Epidermal melanocyte (primary cell): ENCODE results near the gene RNF144B.

Source experiments
- DNase-seq: peaks from one replicate; pipeline ENCODE4 v3.0.0; 2011; ENCODE audit warnings: low spot score; ENCODE audit not compliant: insufficient read length

The RNF144B gene

DNA sequence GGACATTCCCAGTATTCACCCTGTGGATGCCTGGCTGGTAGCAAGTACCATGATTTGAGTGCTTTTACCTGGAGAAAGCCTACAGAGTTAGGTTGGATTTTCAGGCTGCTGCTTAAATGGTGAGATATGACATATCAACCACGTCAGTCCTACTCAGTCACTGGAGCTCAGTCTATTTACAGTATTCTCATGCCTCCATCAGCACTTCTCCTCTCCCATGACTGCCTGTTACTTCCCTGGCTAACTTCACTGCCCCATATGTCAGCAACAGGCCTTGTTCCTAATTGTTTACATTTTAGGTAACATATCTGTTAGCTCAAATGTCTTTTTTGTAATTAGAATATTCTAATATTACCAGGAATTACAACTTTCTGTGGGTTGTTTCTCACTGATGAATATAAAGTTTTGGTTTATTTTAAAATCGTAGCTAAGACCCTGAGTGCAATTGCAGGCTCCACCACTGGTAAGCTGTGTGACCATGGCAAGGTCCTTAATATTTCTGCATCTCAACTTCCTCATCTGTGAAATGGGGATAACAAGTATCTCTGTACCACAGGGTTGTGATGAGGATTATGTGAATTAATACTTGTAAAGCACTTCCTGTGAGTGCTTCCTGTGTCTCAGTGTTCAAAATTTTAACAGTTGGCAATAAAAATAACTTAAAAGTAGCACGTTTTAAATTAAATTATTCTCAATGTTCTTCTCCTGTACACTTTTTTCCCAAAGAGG lies 54.3 kb downstream of the RNF144B start:
- DNase-seq, result no peak

DNA sequence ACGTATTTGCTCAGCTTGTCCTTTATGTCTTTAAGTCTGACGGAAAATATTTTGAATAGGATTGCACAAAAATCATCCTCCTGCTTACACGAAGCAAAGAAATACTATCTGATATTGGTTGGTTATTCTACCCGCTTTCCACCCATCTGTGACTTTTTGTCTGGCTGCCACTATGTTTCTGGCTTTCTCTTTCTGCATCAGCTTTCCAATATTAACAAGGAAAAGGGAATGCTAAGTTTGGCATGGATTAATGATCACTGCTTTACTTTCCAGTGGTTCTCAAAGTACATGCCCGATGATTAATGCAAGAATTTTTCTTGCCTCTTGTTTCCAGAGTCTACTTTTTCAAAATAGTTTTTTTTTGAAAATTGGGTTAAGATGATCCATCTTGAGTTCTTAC lies 57.0 kb downstream of the RNF144B start:
- DNase-seq, result no peak

DNA sequence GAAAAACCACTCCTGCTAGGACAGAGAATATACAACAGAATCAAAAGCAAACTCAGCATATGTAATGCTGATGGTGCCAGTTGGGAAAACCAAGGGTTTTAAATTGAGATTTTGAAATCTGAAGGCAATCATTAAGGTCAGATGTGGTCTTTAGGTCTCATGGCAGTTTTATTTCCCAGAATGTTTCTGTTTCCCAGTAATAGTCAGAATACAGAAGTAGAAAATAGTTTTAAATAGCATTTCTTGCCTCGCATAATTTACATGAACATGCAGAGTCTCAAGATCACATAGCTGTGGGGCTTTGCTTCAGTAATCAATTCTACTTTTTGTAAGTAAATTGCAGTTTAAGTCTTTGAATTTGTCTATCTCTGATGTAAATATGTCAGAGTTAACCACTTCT lies 58.1 kb downstream of the RNF144B start:
- no peak for DNase-seq

DNA sequence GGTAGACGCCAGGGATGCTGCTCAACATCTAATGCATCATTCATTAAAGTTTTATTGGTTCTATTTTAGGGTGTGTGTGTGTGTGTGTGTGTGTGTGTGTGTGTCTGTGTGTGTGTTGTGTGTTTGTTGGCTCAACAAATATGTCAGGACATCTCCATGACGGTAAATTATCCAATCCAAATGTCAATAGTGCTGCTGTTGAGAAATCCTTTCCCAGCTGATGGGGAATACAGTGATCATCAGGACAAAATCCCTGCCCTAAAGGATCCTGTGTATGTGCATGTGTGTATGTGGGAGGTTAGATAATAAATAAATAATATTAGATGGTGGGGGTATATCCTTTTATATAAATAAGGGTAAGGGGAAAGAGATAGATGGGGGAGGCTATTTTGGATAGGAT lies 59.6 kb downstream of the RNF144B start:
- DNase-seq, result no peak

DNA sequence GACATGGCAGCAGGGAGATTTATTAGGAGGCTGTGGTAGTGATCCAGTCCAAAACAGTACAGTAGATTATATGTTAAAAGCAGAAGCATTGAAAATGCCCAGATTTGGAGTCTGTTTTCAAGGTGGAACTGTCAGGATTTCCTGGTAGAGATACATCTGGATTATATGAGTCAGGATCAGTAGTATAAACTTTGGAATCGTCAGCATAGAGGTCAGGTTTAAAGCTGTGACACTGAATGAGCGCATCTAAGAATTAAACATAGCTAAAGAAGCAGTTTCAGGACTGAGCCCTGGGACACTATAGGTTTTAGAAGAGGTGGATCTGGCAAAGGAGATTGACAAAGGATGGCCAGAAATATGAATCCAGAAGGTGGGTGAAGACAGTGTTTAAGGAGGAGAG lies 60.4 kb downstream of the RNF144B start:
- DNase-seq, result no peak

DNA sequence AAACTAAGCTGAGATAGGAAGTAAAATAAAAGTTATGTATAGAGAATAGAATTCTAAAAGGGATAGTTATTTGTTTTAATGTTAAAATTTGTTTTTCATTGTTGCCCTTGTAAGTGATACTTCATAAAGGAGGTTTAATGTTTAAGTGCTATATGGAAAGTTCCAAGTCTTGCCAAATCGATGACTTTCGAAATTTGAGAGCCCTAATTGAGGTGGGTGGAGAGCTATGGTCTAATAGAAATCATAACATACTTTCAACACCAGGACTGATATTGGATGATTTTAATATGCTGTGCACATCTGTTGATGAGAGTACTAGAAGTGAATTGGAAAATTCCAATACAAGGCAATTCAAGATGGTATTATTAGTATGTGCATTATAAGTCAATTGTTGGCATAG lies 64.6 kb downstream of the RNF144B start:
- no peak for DNase-seq

DNA sequence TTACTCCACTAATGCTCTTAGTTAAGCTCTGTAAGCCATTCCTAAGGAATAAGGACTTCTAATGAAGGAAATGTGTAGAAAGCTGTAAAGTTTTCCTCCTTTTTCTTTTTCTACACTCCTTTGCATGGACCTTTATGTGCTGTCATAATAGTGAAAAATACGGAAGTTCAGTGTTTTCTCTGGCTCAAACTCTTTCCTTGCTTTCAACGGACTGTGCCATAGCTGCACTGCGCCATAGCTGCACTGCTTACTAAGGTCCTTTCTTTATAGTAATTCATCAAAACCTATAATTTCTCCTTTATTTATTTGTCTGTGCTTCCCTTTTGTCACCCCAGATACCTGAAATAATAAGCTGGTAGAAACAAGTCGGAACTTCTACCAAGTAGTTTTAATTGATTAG lies 67.3 kb downstream of the RNF144B start:
- DNase-seq, result no peak

DNA sequence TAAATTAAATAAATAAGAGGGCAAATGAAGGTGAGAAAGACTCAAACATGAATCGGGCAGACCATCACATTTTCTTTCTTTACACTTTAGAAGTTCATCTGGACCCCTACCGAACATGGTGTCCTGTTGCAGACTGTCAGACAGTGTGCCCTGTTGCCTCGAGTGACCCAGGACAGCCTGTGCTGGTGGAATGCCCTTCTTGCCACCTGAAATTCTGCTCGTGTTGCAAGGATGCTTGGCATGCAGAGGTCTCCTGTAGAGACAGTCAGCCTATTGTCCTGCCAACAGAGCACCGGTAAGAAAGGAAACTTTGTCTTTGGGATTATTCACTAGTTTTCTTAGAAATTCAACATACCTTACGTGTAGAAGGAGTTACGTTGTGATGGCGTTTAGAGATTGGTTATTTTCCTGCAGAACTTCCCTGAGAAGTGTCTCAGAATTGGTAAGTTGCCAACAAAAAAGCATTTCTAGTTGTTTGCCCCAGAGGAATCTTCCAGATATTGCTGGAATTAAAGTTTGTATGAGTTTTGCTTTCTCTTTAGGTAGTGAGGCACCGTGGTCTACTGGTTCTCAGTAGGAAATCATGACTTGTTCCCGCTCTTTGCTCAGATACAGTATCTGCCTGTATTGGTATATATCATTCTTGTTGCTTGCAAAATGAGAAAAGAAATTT lies 70.1 kb downstream of the RNF144B start:
- DNase-seq, result no peak

DNA sequence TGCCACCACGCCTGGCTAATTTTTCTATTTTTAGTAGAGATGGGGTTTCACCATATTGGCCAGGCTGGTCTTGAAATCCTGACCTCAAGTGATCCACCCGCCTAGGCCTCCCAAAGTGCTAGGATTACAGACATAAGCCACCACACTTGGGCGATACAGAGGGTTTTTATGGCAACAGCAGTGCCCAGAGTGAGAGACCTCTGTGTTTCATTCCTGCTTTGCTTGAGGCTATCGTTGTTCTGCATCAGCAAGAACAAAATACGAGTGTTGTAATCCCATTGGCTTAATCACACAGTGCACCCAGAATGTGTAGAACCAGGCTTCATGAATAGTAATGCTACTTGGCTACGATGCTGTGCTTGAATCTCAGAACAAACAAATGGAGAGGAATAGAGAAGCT lies 70.9 kb downstream of the RNF144B start:
- peak; percentile 48 for DNase-seq

DNA sequence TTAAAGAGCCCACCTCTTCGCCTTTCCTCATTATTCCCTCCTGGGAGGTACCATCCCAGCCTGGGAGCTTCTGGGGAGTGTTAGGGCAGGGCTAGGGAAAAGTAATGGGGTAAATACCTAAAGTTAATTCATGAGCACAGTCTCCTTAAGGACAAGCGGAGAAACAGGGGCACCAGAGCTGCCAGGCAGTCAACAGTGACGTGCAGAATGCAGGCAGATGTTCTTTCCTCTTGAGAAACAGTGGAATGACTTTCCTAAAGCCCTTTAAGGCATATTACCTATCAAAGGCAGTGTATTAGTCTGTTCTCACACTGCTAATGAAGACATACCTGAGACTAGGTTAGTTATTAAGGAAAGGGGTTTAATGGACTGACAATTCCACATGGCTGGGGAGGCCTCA lies 76.3 kb downstream of the RNF144B start:
- DNase-seq, result no peak

DNA sequence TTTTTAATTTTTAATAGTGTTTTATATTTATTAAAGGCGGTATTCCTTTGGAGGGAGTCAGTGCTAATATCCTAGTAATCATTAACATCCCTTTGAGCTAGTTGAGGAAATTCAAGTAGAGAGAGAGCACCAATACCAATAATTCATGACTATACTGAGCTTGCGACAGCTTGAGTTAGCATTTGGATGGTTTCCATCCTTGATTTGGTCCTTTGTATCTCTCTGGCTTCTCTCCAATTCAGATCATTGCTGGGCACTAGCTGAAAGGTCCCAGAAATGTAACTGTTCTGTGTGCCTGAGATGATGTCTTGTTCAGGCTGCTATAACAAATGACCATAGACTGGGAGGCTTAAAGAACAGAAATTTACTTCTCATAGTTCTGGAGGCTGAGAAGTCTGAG lies 77.0 kb downstream of the RNF144B start:
- no peak for DNase-seq

DNA sequence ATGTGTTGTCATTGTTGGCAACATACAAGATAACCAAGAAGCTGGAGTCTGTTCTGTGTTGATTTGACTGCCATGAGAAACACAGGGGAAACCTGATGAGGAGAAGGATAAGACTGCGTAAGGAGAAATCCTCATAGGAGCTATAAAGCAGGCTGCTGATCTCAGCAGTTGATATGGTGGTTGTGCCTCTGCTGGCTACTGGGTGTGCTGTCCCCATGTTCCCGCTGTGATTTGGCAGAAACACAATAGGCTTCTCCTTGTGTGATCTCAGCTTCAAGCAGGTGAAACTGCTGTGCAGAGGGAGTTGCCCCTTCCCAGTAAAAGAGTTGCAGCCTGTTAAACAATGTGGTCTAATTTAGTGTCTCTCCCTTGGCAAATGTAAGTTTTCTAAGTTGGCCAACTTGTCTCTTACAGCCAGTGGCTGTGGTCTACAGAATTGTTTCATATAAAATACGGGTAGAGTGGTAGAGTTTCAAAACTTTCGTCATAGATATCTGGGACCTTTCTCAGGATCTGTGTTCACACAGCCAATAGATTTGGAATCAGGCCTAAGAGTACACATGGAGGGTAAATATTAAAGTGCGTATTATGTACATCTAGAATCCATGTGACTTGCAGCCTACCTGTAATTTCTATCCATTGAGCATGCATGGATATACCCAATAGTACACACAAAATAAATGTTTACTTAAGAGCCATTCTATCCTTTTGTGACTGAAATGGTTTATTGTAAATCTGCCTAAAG lies 78.4 kb downstream of the RNF144B start:
- DNase-seq, result no peak

DNA sequence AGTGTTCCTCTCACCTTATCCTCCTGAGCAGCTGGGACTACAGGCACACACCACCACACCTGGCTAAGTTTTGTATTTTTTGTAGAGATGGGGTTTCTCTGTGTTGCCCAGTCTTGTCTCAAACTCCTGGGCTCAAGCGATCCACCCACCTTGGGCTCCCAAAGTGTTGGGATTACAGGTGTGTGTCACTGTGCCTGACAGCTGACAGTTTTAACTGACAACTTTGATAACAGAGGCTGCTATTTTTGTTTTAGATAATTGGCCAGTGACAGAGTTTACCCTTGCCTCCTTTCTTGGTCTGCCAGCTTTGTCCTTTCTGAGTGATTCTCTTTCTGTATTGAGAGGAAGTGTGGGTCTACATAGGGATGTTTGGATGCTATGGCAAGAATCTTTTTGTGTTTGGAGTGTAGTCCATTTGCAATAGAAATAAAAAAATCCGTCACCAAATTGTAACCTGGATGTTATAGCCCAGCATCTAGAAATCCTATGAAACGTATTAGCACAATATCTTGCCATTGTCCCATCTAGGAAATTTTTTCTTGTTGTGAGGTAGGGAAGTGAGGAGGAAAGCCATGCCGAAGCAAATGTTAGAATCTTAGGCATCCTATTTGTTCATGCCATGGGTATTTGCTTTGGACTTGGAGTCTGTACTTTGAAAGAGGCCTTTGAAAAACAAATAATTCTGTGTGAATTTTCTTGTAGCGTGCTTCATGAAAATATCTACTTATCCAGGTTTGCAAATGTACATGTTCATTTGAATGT lies 80.8 kb downstream of the RNF144B start:
- no peak for DNase-seq

DNA sequence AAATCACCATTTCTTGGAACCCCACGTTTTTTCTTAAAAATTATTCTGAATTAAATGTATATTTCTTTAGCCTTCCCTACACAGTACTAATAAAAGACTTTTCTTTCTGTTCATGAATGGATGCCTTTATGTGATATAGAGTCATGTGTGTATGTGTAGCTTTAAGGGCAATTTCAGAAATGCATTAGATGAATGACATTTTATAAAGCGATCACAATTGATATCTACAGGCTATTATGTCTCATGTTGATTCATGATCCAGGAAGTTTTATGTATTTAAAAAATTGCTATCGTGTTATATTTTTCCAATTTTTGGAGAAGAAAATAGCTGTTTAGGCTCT lies 81.3 kb downstream of the RNF144B start:
- DNase-seq, result no peak

DNA sequence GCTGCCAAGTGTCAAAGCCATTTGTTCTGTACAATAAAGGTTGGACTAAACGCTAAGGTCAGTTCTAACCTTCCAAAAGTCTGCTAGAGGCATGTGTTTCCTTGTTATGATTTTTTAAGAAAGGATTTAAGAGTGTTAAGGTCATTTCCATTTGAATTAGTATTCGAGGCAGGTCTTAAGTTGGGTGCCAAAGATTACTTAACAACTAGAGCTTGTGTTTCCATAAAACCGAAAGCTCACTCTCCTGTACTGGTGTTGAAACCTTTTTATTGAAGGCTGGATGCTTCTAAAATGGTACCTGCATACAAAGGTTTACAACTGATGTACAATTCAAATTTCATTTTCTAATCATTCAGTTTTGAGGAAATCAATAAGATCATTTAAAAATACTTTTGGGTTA lies 82.4 kb downstream of the RNF144B start:
- no peak for DNase-seq

DNA sequence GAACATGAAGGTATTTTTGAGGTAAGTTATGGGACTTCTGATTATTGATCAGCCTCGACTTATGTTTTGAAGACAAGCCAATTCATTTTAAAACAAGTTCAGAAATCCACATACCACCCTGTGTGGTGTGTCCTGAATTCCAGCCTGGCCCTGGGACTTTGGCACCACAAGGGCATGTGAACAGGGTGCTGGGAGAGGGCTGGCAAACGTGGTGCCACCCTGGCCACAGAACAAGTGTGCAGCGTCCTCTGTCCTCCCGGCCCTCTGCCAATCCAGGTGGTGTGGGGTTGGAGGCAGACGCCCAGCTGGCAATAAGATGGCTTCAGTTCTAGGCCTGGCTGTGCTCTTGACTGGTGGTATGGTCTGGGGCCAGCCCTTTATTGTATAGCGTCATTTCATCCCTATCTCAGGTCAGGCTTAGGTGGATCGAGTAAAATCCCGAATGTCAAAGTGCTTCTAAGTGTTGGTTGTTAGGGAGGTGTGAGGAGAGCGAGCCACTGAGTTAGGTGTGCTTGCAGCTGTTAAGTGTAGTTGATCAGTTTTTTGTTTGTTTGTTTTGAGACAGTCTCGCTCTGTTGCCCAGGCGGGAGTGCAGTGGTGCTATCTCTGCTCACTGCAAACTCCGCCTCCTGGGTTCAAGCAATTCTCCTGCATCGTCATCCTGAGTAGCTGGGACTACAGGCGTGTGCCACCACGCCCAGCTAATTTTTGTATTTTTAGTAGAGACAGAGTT lies 84.2 kb downstream of the RNF144B start:
- DNase-seq, result no peak

DNA sequence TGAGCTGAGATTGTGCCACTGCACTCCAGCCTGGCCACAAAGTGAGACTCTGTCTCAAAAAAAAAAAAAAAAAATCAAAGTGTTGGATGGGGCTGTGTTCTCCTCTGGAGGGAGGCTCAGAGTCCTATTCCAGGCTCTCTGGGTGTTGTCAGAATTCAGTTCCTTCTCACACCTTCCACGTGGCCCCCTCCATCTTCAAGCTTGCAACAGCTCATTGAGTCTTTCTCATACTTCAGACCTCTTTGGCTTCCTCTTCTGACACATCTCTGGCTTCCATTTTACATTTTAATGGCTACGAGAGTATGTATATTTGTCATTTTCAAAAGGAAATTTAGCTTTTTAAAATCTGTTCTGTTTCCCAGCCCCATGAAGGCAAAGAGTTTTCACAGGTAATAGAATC lies 85.8 kb downstream of the RNF144B start:
- no peak for DNase-seq

DNA sequence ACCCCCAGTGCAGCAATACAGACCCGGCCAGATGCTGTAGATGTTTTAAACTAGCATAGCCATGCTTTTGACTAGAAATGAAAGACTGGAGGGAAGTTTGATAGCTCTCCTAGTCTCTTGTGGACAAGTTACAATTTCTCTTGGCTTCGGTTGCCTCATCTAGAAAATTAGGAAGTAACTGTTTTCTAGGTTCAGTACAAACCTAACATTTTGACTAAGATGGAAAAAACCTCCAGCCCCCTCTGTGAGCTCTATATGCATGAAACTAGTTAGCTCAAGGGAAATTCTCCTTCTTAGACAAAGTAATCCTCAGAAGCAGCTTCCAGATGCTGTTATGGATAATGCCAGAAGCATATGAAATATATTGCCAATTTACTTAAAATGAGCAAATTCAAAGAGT lies 86.6 kb downstream of the RNF144B start:
- DNase-seq, result no peak

DNA sequence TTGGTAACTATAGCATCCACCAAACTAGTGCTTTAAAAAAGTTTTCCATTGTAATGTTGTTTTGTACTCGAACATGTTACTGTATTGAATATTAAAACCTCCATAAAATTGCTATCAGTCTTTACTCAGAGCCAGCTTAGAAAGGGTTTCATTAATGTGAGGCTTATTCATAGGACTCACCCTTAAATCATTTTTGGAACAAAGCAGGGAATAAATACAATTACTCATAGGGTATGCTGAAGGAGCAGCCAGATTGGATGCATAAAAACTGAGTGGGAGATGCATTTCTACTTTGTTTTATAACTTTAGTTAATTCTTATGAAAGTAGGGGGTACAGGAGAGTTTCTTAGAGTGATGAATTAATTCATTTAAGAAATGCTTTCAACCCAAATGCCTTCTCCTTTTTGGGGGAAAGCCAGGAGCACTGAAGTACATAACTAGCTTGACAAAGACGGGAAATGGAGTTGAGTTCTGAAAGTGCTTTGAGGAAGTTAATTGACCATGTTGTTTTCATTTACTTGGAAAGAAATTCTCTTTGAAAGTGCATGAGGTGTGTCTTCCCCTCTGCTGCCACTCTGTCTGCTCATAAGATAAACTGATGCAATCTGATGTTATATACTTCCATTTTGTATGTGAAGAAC lies 90.3 kb downstream of the RNF144B start:
- no peak for DNase-seq

DNA sequence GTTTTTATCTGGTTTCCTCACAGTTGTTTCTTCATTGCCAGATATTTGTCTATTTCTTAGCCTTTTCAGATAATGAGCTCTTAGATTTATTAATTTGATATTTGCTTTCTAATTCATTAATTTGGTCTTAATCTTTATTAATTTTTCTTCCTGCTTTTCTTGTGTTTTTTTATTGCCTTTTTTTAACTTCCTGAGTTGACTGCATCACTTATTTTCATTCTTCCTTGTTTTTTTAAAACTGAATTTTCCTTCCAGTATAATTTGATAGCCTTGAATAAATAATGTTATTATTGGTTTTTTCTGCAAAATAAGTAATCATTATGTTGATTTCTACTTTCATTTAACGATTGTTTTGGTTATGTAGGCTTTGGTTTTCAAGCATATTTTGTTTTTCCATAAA lies 91.5 kb downstream of the RNF144B start:
- DNase-seq, result no peak

DNA sequence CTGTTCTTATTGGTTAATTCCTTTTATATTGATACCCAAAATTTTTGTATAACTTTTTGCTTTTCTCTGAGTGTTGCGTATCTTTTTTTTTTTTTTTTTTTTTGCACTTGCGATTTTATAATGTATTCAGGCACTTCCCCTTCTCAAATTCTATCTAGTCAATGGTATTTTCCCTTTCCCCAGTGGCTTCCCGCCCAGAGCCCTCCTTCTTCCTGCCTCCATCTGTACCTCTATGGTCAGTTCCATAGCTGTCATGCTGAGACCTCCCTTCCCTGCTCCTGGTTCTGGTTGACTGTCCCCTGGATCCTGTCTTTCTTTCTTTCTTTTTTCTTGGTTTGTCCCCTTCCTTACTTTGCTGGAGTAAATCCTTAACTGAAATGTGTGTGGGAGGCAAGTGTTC lies 94.7 kb downstream of the RNF144B start:
- DNase-seq, result no peak
